HG02943 (cell line): Measurements from ENCODE around the gene C17orf113.

Experiments used
- ATAC-seq: cut with Tn5 transposase; IDR thresholded peaks from one replicate; pipeline ENCODE4 v1.9.1; 2021; ENCODE audit warnings: mild to moderate bottlenecking, low read depth, moderate library complexity; ENCODE audit not compliant: unreplicated experiment

Gene C17orf113

GRCh38 chr17:42050393-42051012 lies at the start of gene C17orf113:
TSS of gene C17orf113 (minus strand) at chr17:42050601. CDS start at chr17:42043376, 7,225 bp downstream.
- ATAC-seq = no peak

GRCh38 chr17:42098730-42099399 lies 48.5 kb upstream of the C17orf113 start:
- ATAC-seq = no peak

GRCh38 chr17:42097691-42098631 lies 47.6 kb upstream of the C17orf113 start, which contains the start of gene ZNF385C:
TSS of gene ZNF385C (minus strand) at chr17:42098473. CDS start at chr17:42063056, 35,417 bp downstream.
- ATAC-seq = no peak

- ATAC-seq = no peak
Measured at GRCh38 chr17:42096360-42097111, 46.1 kb upstream of the C17orf113 start.

- ATAC-seq = no peak
Measured at GRCh38 chr17:42094375-42095069, 44.1 kb upstream of the C17orf113 start.

- ATAC-seq = no peak
Measured at GRCh38 chr17:42092939-42093338, 42.5 kb upstream of the C17orf113 start.

GRCh38 chr17:42090964-42091790 lies 40.8 kb upstream of the C17orf113 start:
- ATAC-seq = no peak

- ATAC-seq = no peak
Measured at GRCh38 chr17:42088736-42089135, 38.3 kb upstream of the C17orf113 start.

GRCh38 chr17:42087736-42088705 lies 37.6 kb upstream of the C17orf113 start:
- no peak for ATAC-seq

- no peak for ATAC-seq
Measured at GRCh38 chr17:42087042-42087701, 36.8 kb upstream of the C17orf113 start.

GRCh38 chr17:42081516-42082129 lies 31.2 kb upstream of the C17orf113 start:
- no peak for ATAC-seq

- no peak for ATAC-seq
Measured at GRCh38 chr17:42079541-42079940, 29.1 kb upstream of the C17orf113 start.

GRCh38 chr17:42078396-42079043 lies 28.1 kb upstream of the C17orf113 start:
- no peak for ATAC-seq

GRCh38 chr17:42077755-42078154 lies 27.4 kb upstream of the C17orf113 start:
- ATAC-seq = no peak

GRCh38 chr17:42076797-42077559 lies 26.6 kb upstream of the C17orf113 start:
- ATAC-seq = no peak

GRCh38 chr17:42075789-42076188 lies 25.4 kb upstream of the C17orf113 start:
- ATAC-seq = no peak
